Mucosa of rectum (tissue), 2 donors: Measurements from ENCODE around the gene TDRD15.

ENCODE experiments used
- H3K27ac ChIP-seq, 2 donors: one replicate each; pipeline ENCODE4 v1.7.0; 2013; ENCODE audit warnings: inconsistent platforms in 2 of 2, low read depth in 2 of 2, low read length in 2 of 2
- H3K27me3 ChIP-seq, 2 donors: one replicate each; pipeline ENCODE4 v1.7.0; 2013; ENCODE audit warnings: low read length in 2 of 2; ENCODE audit not compliant: control insufficient read depth in 2 of 2, insufficient read depth in 2 of 2
- H3K36me3 ChIP-seq, 2 donors: one replicate each; pipeline ENCODE4 v1.7.0; 2013; ENCODE audit warnings: low read length in 2 of 2; ENCODE audit not compliant: control insufficient read depth in 2 of 2, insufficient read depth in 2 of 2
- H3K4me1 ChIP-seq, 2 donors: one replicate each; pipeline ENCODE4 v1.7.0; 2013; ENCODE audit warnings: low read length in 2 of 2, mild to moderate bottlenecking in 1 of 2; ENCODE audit not compliant: control insufficient read depth in 2 of 2, insufficient read depth in 2 of 2
- H3K4me3 ChIP-seq, 2 donors: one replicate each; pipeline ENCODE4 v1.7.0; 2013; ENCODE audit warnings: low read length in 2 of 2
- H3K9ac ChIP-seq, 2 donors: one replicate each; pipeline ENCODE4 v1.7.0; 2013; ENCODE audit warnings: low read length in 2 of 2, low read depth in 1 of 2, mild to moderate bottlenecking in 1 of 2
- H3K9me3 ChIP-seq, 2 donors: one replicate each; pipeline ENCODE4 v1.7.0; 2013; ENCODE audit warnings: low read length in 2 of 2; ENCODE audit not compliant: control insufficient read depth in 2 of 2
- donor health status: healthy.
- donor health status: Normal muscosa, but diverticular disease.

The TDRD15 gene

DNA sequence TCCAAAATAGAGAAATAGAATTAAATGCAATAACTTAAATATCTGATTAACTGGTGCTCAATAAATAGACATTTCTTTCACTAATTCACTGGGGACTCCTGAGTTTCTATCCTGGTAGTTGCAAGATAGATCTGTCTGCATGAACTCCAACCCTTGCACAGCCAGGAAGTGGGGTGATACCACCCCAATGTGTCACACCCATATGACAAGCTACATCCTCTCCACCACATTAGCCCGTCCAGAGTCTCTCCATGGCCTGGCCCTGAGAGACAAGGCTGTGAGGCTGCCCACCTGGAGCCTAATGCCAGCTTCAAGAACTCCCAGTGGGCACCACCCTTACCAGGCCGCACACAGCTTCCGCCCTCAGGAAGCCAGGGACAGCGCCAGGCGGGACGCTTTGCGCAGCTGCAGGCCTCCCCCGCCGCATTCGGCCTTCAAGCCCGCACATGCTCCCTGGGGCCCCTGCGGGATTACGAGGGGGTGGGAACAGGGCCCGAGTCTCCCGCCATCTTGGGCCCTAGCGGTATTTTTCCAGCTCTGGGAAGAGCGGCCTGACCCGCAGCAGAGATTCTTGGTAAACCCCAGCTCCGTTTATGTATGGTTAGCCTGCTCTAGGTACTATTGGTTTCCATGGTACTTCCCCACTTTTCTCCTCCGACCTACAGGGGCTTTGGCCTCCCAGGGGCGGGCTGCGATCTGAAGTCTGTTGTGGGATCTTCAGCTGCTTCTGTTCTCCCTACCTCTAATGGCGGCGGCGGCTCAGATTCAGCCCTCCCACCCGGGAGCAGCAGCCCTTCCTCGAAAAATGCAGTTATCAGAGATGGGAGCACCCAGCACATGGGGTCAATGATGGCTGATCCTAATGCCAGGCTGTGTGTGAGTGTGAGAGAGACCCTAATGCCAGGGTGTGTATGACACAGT is at the start of gene TDRD15:
Gene TDRD15 (plus strand): TSS at position 496 of the 921 bp plus-strand sequence. CDS start 13,500 bp downstream, outside the sequence.
- Histone ChIP-seq H3K9me3 (no peaks in the 10 kb centered on the region), H3K4me3 (no peak within 1 kb of the TSS), H3K4me1 (no peaks in the 10 kb centered on the region), H3K27me3 (no peaks in the 10 kb centered on the region), H3K36me3 (no peaks in the 10 kb centered on the region), H3K27ac (no peak within 1 kb of the TSS), H3K9ac (no peak within 1 kb of the TSS)

DNA sequence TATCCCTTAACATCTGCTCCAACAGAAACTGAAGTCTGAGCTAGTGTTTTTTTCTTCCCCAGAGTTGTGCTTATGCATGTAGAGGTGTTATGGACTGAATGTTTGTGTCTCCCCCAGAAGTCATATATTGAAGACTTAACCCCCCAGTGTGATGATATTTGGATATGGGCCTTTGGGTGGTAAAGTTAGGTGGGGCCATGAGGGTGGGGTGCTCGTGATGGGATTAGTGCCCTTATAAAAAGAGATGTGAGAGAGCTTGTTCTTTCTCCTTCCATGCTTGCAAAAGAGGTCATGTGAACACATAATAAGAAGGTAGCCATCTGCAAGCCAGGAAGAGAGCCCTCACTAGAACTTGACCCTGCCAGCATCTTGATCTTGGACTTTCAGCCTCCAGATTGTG is 45.5 kb upstream of the TDRD15 start:
- Histone ChIP-seq H3K4me3 (no peak overlapping the region), H3K27ac (no peak overlapping the region), H3K9ac (no peak overlapping the region), H3K9me3 (no peaks in the 10 kb centered on the region), H3K36me3 (no peaks in the 10 kb centered on the region), H3K4me1 (no peaks in the 10 kb centered on the region), H3K27me3 (no peaks in the 10 kb centered on the region)

- Histone ChIP-seq H3K4me1 (no peaks in the 10 kb centered on the region), H3K27me3 (no peaks in the 10 kb centered on the region), H3K9ac (no peak overlapping the region)
Observed at GRCh38 chr2:21083482-21083881, 40.3 kb upstream of the TDRD15 start.

GRCh38 chr2:21084401-21084800 is 39.4 kb upstream of the TDRD15 start:
- no peaks in the 10 kb centered on the region for H3K27me3 ChIP-seq
- H3K9ac ChIP-seq: no peak overlapping the region
- H3K36me3 ChIP-seq: no peaks in the 10 kb centered on the region
- no peaks in the 10 kb centered on the region for H3K9me3 ChIP-seq
- no peaks in the 10 kb centered on the region for H3K4me1 ChIP-seq
- no peak overlapping the region for H3K4me3 ChIP-seq
- no peak overlapping the region for H3K27ac ChIP-seq

More at GRCh38 chr2:21083482-21083881, 40.3 kb upstream of the TDRD15 start:
- H3K27ac ChIP-seq: no peak overlapping the region
- H3K36me3 ChIP-seq: no peaks in the 10 kb centered on the region
- H3K9me3 ChIP-seq: no peaks in the 10 kb centered on the region
- no peak overlapping the region for H3K4me3 ChIP-seq

DNA sequence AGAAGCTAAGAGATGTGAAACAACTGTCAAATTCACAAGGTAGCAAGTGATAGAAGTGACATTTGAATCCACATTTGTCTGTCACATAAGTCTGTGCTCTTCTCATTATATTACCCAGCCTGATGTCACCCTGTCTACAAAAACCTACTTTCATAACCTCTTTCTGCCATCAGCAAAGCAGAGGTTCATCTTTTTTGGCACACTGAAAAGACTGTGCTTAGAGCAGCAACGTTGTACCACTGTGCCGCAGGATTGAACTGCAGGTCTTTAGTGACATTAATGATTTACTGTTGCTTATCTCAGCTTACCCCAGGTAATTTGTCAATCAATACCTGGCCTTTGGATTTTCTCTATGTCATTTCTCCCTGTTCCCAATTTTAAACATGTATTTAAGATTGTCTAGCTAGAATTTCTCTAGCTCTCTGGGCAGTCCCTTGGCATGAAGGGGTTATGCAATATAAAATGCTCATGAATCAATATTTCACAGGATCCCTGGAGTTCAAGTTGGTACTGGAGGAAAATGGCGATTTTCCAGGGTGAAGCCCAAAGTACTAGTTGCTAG is 31.4 kb upstream of the TDRD15 start:
- H3K4me1 ChIP-seq: no peaks in the 10 kb centered on the region
- no peak overlapping the region for H3K9ac ChIP-seq
- H3K27ac ChIP-seq: no peak overlapping the region
- no peaks in the 10 kb centered on the region for H3K9me3 ChIP-seq
- H3K36me3 ChIP-seq: no peaks in the 10 kb centered on the region
- no peaks in the 10 kb centered on the region for H3K27me3 ChIP-seq
- H3K4me3 ChIP-seq: no peak overlapping the region

DNA sequence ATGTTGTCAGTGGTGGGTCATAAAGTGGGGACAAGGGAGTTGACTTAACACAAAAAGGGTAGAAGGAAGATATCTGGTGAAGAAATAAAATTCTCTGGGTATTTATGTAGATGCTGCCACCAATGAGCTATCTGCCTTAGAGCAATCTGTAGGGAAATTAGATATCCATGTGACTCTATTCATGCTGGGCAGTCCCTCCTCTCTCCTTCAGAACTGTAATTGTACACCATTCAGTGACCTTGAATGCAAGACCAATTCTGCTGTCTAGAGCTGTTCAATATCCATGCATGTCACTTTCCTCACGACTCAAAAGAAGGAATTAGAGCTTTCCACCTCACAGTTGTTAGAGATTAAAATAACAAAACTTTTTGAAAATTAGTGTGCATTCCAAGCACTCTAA is 28.6 kb upstream of the TDRD15 start:
- Histone ChIP-seq H3K9ac (no peak overlapping the region), H3K4me3 (no peak overlapping the region), H3K36me3 (no peaks in the 10 kb centered on the region), H3K27me3 (no peaks in the 10 kb centered on the region), H3K27ac (no peak overlapping the region), H3K9me3 (no peaks in the 10 kb centered on the region), H3K4me1 (no peaks in the 10 kb centered on the region)

DNA sequence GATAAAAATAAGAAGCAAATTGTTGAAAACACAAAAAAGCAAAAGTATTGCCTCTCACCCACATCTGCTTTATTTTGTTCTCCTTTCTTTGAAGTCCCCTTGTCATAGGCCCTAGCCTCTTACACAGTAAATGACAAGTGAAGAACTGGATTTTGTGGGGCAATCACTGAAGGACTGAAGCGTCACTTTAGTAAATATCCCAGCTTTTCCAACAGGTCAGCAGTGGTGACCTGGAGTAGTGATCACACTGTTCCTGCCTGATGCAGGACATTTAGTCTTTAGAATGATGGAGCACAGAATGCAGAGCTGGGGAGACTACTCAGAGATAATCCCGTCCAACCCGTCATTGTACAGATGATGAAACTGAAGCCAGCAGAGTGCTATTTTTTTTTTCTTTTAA is 28.1 kb upstream of the TDRD15 start:
- Histone ChIP-seq H3K27ac (no peak overlapping the region), H3K27me3 (no peaks in the 10 kb centered on the region), H3K4me1 (no peaks in the 10 kb centered on the region), H3K36me3 (no peaks in the 10 kb centered on the region), H3K9ac (no peak overlapping the region), H3K4me3 (no peak overlapping the region), H3K9me3 (no peaks in the 10 kb centered on the region)

GRCh38 chr2:21096458-21096857 is 27.3 kb upstream of the TDRD15 start:
- Histone ChIP-seq H3K4me3 (no peak overlapping the region), H3K9ac (no peak overlapping the region), H3K36me3 (no peaks in the 10 kb centered on the region), H3K27ac (no peak overlapping the region), H3K4me1 (no peaks in the 10 kb centered on the region), H3K27me3 (no peaks in the 10 kb centered on the region), H3K9me3 (no peaks in the 10 kb centered on the region)

DNA sequence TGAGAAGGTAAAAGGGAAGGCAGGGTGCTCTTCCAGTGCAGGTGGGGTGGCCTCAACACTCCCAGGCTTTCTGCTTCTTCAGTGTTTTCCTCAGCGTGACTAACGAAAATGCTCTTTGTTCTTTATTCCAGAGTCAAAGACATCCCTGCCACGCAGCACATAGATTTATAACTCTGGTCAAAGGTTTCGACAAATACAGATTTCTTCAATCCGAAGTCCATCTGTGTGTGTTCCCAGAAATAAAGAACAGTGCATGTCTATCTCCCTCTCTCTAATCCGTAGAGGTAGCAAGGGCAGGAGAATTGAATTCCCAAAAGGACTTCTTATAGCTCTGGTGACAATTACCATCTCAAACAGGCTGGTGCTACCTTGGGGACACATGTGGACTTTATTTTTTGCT is 26.4 kb upstream of the TDRD15 start:
- no peak overlapping the region for H3K4me3 ChIP-seq
- no peak overlapping the region for H3K9ac ChIP-seq
- H3K27me3 ChIP-seq: no peaks in the 10 kb centered on the region
- no peaks in the 10 kb centered on the region for H3K9me3 ChIP-seq
- no peak overlapping the region for H3K27ac ChIP-seq
- no peaks in the 10 kb centered on the region for H3K36me3 ChIP-seq
- no peaks in the 10 kb centered on the region for H3K4me1 ChIP-seq

GRCh38 chr2:21098294-21098693 is 25.5 kb upstream of the TDRD15 start:
- no peaks in the 10 kb centered on the region for H3K9me3 ChIP-seq
- H3K27me3 ChIP-seq: no peaks in the 10 kb centered on the region
- no peaks in the 10 kb centered on the region for H3K36me3 ChIP-seq
- H3K27ac ChIP-seq: no peak overlapping the region
- H3K4me3 ChIP-seq: no peak overlapping the region
- no peak overlapping the region for H3K9ac ChIP-seq
- no peaks in the 10 kb centered on the region for H3K4me1 ChIP-seq
